ENCODE results near the gene KCNG4.
A peak's percentile ranks its signal among the peaks of the same experiment; 100 is the strongest.

KCNG4 gene

GRCh38 chr16:84239909-84240308 is at the start of gene KCNG4:
TSS of gene KCNG4 (minus strand) at chr16:84240012. CDS start at chr16:84237485, 2,527 bp downstream.
- no peak for DNase-seq (ENCODE audit: low spot score)

- no peak for DNase-seq (ENCODE audit: low spot score)
These were observed 49.1 kb upstream of the KCNG4 start for GRCh38 chr16:84288902-84289301.

- peak; percentile 72 for DNase-seq (ENCODE audit: low spot score)
These were observed 46.9 kb upstream of the KCNG4 start for GRCh38 chr16:84286578-84287240.

GRCh38 chr16:84284154-84284722 is 44.4 kb upstream of the KCNG4 start:
- peak; percentile 58 for DNase-seq (ENCODE audit: low spot score)

- peak; percentile 27 for DNase-seq (ENCODE audit: low spot score)
These were observed 43.7 kb upstream of the KCNG4 start for GRCh38 chr16:84283314-84284153.

GRCh38 chr16:84282533-84282932 is 42.7 kb upstream of the KCNG4 start:
- no peak for DNase-seq (ENCODE audit: low spot score)

DNA sequence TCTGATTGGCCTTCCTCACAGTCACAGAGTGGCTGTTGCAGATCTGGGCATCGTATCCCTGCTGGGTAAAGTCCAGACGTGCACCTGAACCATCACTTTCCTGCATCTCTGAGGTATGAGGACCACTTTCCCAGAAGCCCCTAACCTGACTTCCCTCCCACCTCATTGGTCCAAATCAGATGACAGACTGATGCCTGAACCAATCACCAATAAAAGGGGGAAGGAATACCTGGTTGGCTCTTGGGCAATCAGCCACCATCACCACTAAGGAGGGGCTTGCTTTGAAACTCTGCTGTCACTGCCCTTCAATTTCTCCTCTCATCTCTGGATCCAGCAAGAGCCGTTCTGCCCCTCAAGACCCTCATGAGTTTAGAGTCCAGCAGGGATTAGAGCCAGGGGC is 41.3 kb upstream of the KCNG4 start:
- DNase-seq (ENCODE audit: low spot score) = peak; percentile 25

DNA sequence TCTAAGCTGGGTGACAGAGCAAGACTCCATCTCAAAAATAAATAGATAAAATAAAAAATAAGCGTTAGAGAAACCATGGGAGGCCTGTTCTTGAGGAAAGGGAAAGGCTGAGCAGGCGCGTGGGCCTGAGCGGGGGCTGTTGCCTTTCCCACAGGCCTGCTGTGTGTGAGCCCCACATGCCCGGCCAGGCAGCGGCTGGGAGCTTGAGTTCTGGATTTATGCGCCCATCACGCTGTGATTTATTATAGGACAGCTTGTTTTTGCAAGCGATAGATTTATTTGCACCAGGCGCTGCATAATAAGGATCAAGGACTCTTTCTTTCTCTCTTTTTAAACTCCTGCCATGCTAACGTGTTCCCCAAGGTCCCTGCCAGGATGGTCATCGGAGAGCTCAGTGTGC is 40.1 kb upstream of the KCNG4 start:
- no peak for DNase-seq (ENCODE audit: low spot score)

DNA sequence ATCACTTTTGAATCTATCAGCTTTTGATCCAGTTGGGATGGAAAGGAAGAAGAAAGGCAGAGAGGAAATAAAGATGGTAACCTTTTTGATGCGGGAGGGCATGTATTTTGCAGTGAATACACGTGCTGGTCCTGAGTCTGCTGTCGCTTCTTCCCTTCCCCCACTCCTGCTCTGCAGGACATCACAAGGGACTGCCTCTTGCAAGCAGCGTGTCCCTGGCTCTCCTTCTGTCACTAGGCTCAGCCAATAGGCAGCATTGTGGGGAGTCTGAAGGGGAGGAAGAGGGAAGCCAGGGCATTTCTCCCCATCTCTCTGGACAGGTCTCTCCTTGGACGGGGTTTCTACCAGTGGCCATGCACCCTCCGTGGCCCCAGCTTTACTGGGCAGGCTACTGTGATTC is 39.2 kb upstream of the KCNG4 start:
- no peak for DNase-seq (ENCODE audit: low spot score)

- no peak for DNase-seq (ENCODE audit: low spot score)
These were observed 38.5 kb upstream of the KCNG4 start for GRCh38 chr16:84278333-84278732.

DNA sequence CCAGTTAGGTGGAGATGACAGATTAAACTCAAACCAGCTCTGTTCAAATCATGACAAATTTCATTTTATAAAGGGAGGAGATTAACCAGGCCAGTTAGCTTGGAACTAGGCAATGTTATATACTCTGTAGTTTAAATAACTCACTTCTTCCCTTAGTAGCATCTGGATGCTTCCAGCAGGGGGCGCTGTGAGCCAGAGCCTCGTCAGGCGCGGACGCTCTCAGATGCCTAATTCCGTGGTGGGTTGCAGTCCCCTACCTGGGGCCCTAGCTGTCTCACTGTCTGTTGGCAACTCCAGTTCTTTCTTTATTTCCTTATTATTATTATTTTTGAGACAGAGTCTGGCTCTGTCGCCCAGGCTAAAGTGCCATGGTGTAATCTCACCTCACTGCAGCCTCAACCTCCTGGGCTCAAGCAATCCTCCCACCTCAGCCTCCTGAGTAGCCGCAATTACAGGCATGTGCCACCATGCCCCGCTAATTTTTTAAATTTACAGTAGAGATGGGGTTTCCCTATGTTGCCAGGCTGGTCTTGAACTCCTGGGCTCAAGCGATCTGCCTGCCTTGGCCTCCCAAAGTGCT is 37.5 kb upstream of the KCNG4 start:
- peak; percentile 64 for DNase-seq (ENCODE audit: low spot score)

DNA sequence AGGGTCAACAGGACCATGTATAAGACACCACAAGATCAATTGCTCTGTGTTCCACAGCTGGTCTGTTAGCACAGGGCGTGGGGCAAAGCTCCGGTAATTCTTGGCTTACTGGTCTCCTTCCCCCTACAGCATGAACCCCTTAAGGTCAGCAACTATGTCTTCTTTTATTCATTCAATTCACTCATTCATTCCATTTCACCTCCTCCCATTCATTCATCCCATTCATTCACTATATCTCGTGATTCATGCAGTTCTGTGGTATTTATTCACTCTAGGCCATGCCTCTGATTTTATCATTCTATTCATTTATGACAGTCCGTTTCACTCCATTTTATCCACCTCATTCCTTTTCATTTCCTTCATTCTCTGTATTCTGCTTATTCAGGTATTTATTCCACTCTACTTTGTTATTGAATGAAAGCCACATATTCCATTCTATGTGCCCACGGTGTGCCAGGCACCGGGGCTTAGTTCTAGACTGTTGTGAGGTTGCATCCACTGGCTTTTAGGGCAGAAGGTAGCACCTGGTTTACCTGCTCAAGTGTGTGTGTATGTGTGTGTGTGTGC is 35.9 kb upstream of the KCNG4 start:
- no peak for DNase-seq (ENCODE audit: low spot score)

- no peak for DNase-seq (ENCODE audit: low spot score)
These were observed 34.7 kb upstream of the KCNG4 start for GRCh38 chr16:84274515-84274914.

DNA sequence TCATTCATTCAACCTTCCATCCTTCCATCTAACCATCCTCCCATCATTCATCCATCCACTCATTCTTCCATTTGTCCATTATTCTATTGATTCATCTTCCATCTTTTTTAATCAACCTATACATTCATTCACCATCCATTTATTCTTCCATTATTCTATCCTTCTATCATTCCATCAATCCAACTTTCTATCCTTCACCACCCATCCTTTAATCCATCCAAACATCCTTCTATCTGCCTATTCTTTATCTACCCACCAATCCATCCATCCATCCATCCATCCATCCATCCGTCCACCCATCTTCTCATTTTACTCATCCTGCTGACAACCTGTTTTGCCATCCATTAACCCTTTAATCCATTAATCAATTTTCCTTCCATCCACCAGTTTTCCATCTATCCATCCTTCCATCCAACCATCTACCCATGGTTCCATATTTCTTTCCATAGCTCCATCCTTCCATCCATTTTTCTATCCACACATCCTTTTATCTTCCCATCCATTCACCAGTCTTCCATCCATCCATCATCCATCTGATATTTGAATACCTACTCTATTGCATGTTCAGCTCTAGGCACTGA is 33.0 kb upstream of the KCNG4 start:
- DNase-seq (ENCODE audit: low spot score) = no peak

DNA sequence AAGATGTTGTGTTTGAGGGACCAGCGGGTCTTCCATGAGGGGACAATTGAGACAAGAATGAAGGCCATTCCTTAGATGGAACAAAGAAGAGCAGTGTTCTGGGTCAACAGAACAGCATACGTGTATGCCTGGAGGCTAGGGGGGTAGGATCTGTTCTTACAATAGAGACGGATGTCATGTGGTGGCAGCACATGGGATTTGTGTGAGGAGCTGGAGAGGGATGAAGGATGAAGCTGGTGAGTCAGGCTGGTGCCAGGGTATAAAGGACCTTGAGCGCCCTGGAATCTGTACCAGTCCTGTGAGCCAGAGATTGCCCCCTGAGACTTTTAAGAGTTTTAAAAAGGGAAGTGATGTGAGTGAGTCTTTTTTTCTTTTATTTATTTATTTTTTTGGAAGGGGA is 32.1 kb upstream of the KCNG4 start:
- DNase-seq (ENCODE audit: low spot score) = no peak

- no peak for DNase-seq (ENCODE audit: low spot score)
These were observed 31.2 kb upstream of the KCNG4 start for GRCh38 chr16:84271037-84271436.

- no peak for DNase-seq (ENCODE audit: low spot score)
These were observed 30.7 kb upstream of the KCNG4 start for GRCh38 chr16:84270531-84270930.

- DNase-seq (ENCODE audit: low spot score) = no peak
These were observed 30.3 kb upstream of the KCNG4 start for GRCh38 chr16:84270071-84270470.

DNA sequence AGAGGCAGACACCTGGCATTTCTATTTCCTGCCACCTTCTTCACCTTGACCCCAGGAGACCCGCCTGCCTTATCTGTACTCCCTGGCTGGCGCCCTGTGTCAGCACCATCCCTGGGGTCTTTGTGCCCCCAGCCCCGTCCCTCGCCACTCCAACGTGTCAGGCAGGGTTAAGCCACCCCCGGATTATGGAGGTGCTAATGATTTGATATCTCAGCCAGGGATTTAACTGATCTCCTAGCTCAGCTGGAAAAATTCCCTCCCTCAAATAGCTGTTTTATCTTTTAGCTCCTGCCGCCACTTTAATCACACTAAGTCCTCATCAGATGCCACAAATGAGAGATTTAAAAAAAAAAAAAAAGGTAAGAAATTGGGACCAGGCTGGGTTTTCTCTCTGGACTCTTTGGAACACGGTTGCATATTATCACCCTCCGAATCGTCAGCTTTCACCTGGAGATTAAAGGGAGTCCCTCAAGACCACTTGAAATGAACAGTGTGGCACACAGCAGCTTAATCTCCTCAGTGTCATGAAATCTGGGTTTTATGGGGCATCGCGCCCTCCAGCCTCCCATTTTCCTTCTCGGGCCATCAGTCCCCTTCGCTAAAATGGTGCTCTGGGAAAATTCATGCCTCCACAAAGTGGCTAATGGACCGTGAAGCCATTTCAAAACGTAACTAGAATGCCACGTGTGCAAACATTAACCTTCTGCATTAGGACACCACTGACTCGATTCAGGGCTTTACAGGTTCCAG is 28.7 kb upstream of the KCNG4 start:
- no peak for DNase-seq (ENCODE audit: low spot score)

GRCh38 chr16:84267380-84267779 is 27.6 kb upstream of the KCNG4 start:
- DNase-seq (ENCODE audit: low spot score) = no peak

- DNase-seq (ENCODE audit: low spot score) = peak; percentile 67
These were observed 26.6 kb upstream of the KCNG4 start for GRCh38 chr16:84266451-84266850.

Data from hepatic stellate cell (primary cell).